Spinal cord (tissue), 10 donors: ENCODE measurements around the gene OR51I2. TPM values are rescaled to one million over a fixed set of nuclear protein-coding genes. Genes with fewer than 3 reads are reported as not detected.

Source experiments
- DNase-seq, 6 donors: peaks; one replicate each; pipeline versions ENCODE4 v3.0.0 to v3.0.0-alpha.2; 2013 to 2015; ENCODE audit warnings: low spot score in 6 of 6, low read depth in 4 of 6
- H3K27ac ChIP-seq: one replicate; pipeline ENCODE4 v1.5.1; 2013; ENCODE audit warnings: low read depth, low read length, control low read depth
- H3K27me3 ChIP-seq: one replicate; pipeline ENCODE4 v1.6.1; 2013; ENCODE audit warnings: low read length; ENCODE audit not compliant: control insufficient read depth, insufficient read depth
- H3K36me3 ChIP-seq: one replicate; pipeline ENCODE4 v1.6.1; 2013; ENCODE audit warnings: low read length; ENCODE audit not compliant: control insufficient read depth, insufficient read depth
- H3K4me1 ChIP-seq: one replicate; pipeline ENCODE4 v1.6.1; 2013; ENCODE audit warnings: low read length; ENCODE audit not compliant: control insufficient read depth, insufficient read depth
- H3K4me3 ChIP-seq: one replicate; pipeline ENCODE4 v1.5.1; 2013; ENCODE audit warnings: low read depth, low read length, control low read depth
- H3K9me3 ChIP-seq: one replicate; pipeline ENCODE4 v1.6.1; 2013; ENCODE audit warnings: low read length; ENCODE audit not compliant: control insufficient read depth, insufficient read depth
- WGBS: methylation state at CpG from one replicate; pipeline ENCODE4 v1.1.5; 2013; ENCODE audit warnings: missing lambda C conversion rate; ENCODE audit not compliant: insufficient coverage; 5-methylcytosine and 5-hydroxymethylcytosine counted together
- polyA plus RNA-seq, 2 donors: library from polyadenylated mRNA; unstranded; fragments of 120-200 nt; gene quantifications; one replicate each; pipeline ENCODE4 v1.2.1, GENCODE V29; 2013; ENCODE audit not compliant: insufficient read length in 2 of 2
- total RNA-seq, 2 donors: library from RNA; depleted of rRNA in 1 of 2; stranded (reverse); fragments of 120-200 nt in 1 of 2; fragments of >200 nt in 1 of 2; gene quantifications; one replicate each; pipeline versions ENCODE4 v1.2.3 to v1.2.4, GENCODE V29; 2013 to 2014
- donor health status: healthy.

OR51I2 gene
- total and polyA plus RNA-seq, 4 donors: not detected

DNA sequence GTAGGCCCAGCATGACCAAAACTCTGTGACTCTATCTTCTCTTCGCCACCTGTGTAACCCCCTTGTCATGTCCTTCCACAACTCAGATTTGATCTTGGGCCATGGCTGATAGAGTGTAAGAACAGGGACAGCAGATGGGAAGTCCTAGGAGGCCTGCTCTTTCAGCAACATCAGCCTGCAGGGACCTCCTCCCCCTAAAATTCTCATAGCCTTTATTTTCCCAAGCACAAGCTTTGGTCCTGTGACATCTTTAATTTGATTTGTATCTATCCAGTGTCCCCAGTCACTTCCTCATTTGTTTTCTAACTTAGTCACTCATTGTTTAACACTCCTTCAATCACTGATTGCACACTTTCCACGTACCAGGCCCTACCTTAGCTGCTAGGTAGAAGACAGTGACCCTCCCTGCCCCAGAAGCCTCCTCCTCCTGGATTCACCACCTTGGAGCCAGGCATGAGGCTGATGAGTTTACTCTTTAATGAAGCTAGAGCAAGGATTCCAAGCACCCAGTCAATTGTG is 55.3 kb downstream of the OR51I2 start:
- no peak overlapping the region for H3K27ac ChIP-seq
- no peak overlapping the region for H3K4me3 ChIP-seq
- no peaks in the 10 kb centered on the region for H3K4me1 ChIP-seq
- no peaks in the 10 kb centered on the region for H3K9me3 ChIP-seq
- H3K27me3 ChIP-seq: no peaks in the 10 kb centered on the region
- 80% methylated on average over 1 of the region's 2 CpGs for WGBS
- DNase-seq: no peak
- no peaks in the 10 kb centered on the region for H3K36me3 ChIP-seq

DNA sequence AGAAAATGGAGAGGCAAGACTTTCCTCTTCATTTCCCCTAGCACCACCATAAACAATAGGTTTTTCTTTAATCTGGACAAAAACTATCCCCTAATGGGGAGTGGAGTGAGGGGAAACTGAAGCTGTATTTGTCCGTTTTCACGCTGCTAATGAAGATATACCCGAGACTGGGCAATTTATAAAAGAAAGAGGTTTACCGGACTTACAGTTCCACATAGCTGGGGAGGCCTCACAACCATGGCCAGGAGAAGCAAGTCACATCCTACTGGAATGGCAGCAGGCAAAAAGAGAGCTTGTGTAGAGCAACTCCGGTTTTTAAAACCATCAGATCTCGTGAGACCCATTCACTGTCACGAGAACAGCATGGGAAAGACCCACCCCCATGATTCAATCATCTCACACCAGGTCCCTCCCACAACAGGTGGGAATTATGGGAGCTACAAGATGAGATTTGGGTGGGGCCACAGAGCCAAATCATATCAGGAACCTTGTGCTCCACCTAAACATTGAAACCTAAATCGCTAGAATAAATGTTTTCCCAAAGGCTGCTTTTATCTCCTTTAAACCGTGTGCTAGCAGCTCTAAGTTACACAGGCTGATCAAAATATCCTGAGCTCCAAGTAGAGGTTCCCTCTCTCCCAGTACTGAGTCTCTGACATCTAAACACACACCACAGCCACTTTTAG is 56.4 kb downstream of the OR51I2 start:
- H3K27ac ChIP-seq: no peak overlapping the region

More for the DNA sequence above, 56.4 kb downstream of the OR51I2 start:
- DNase-seq: no peak
- H3K36me3 ChIP-seq: no peaks in the 10 kb centered on the region
- H3K4me1 ChIP-seq: no peaks in the 10 kb centered on the region
- no peak overlapping the region for H3K4me3 ChIP-seq
- no peaks in the 10 kb centered on the region for H3K27me3 ChIP-seq
- 93% methylated on average over 6 of the region's 9 CpGs for WGBS
- H3K9me3 ChIP-seq: no peaks in the 10 kb centered on the region

Other genes with a start within 250 kb of the OR51I2 start
- gene OR51V1, start 248.6 kb upstream of the OR51I2 start, total RNA-seq: not detected
- gene OR51V1, start 248.6 kb upstream of the OR51I2 start, polyA plus RNA-seq: not detected
- gene HBB, start 222.3 kb upstream of the OR51I2 start, total RNA-seq: 1,000 to 10,000 TPM; 1,170 to 2,002 TPM
- 100 to 1,000 TPM; 132 to 148 TPM for gene HBB, start 222.3 kb upstream of the OR51I2 start, polyA plus RNA-seq
- gene HBD, start 214.8 kb upstream of the OR51I2 start, total RNA-seq: 1 to 10 TPM in 1 of 2 donors, under 1 TPM in 1; 0.17 to 1.2 TPM
- not detected for gene HBD, start 214.8 kb upstream of the OR51I2 start, polyA plus RNA-seq
- 1,000 to 10,000 TPM in 1 of 2 donors, 100 to 1,000 TPM in 1; 286 to 1,550 TPM for gene HBG1, start 199.5 kb upstream of the OR51I2 start, total RNA-seq
- gene HBG1, start 199.5 kb upstream of the OR51I2 start, polyA plus RNA-seq: 10 to 100 TPM in 1 of 2 donors, 1 to 10 TPM in 1; 8.9 to 10.7 TPM
- over 10,000 TPM; 12,245 to 14,331 TPM for gene HBG2, start 194.5 kb upstream of the OR51I2 start, total RNA-seq
- 1,000 to 10,000 TPM; 2,225 to 2,582 TPM for gene HBG2, start 194.5 kb upstream of the OR51I2 start, polyA plus RNA-seq
- 10 to 100 TPM; 14.4 to 30.5 TPM for gene HBE1, start 179.4 kb upstream of the OR51I2 start, total RNA-seq
- gene HBE1, start 179.4 kb upstream of the OR51I2 start, polyA plus RNA-seq: 1 to 10 TPM; 9.2 to 9.3 TPM
- under 1 TPM in 1 of 2 donors, not detected in 1; 0.17 TPM for gene OR51B4, start 147.4 kb upstream of the OR51I2 start, total RNA-seq
- not detected for gene OR51B4, start 147.4 kb upstream of the OR51I2 start, polyA plus RNA-seq
- under 1 TPM; 0.20 to 0.22 TPM for gene OR51B2, start 125.0 kb upstream of the OR51I2 start, total RNA-seq
- gene OR51B2, start 125.0 kb upstream of the OR51I2 start, polyA plus RNA-seq: not detected
- 1 to 10 TPM in 1 of 2 donors, under 1 TPM in 1; 0.99 to 1.7 TPM for gene OR51B5, start 105.8 kb upstream of the OR51I2 start, total RNA-seq
- gene OR51B5, start 105.8 kb upstream of the OR51I2 start, polyA plus RNA-seq: under 1 TPM in 1 of 2 donors, not detected in 1; 0.33 TPM
- not detected for gene OR51B6, start 97.8 kb upstream of the OR51I2 start, total RNA-seq
- gene OR51B6, start 97.8 kb upstream of the OR51I2 start, polyA plus RNA-seq: not detected
- gene OR51M1, start 65.5 kb upstream of the OR51I2 start, total RNA-seq: not detected
- not detected for gene OR51M1, start 65.5 kb upstream of the OR51I2 start, polyA plus RNA-seq
- not detected for gene OR51Q1, start 27.2 kb upstream of the OR51I2 start, total RNA-seq
- gene OR51Q1, start 27.2 kb upstream of the OR51I2 start, polyA plus RNA-seq: not detected
- under 1 TPM in 1 of 2 donors, not detected in 1; 0.28 TPM for gene OR51I1, start 7.8 kb upstream of the OR51I2 start, total RNA-seq
- gene OR51I1, start 7.8 kb upstream of the OR51I2 start, polyA plus RNA-seq: not detected
- not detected for gene OR52D1, start 39.4 kb downstream of the OR51I2 start, total RNA-seq
- gene OR52D1, start 39.4 kb downstream of the OR51I2 start, polyA plus RNA-seq: not detected
- under 1 TPM; 0.10 to 0.39 TPM for gene UBQLN3, start 60.6 kb downstream of the OR51I2 start, total RNA-seq
- not detected for gene UBQLN3, start 60.6 kb downstream of the OR51I2 start, polyA plus RNA-seq
- gene UBQLNL, start 67.4 kb downstream of the OR51I2 start, total RNA-seq: under 1 TPM; 0.30 to 0.55 TPM
- under 1 TPM; 0.33 to 0.59 TPM for gene UBQLNL, start 67.4 kb downstream of the OR51I2 start, polyA plus RNA-seq
- under 1 TPM; 0.40 to 0.55 TPM for gene OR52H1, start 99.2 kb downstream of the OR51I2 start, total RNA-seq
- not detected for gene OR52H1, start 99.2 kb downstream of the OR51I2 start, polyA plus RNA-seq
- gene OR52B6, start 131.6 kb downstream of the OR51I2 start, total RNA-seq: not detected
- gene OR52B6, start 131.6 kb downstream of the OR51I2 start, polyA plus RNA-seq: not detected
- gene TRIM6, start 147.3 kb downstream of the OR51I2 start, total RNA-seq: 1 to 10 TPM; 3.3 to 4.3 TPM
- gene TRIM6, start 147.3 kb downstream of the OR51I2 start, polyA plus RNA-seq: 1 to 10 TPM; 1.1 to 1.7 TPM
- gene TRIM34, start 175.7 kb downstream of the OR51I2 start, total RNA-seq: 10 to 100 TPM in 1 of 2 donors, 1 to 10 TPM in 1; 6.6 to 15.1 TPM
- 1 to 10 TPM; 3.5 to 4.4 TPM for gene TRIM34, start 175.7 kb downstream of the OR51I2 start, polyA plus RNA-seq
- gene TRIM5, start 235.8 kb downstream of the OR51I2 start, total RNA-seq: 10 to 100 TPM; 15.3 to 25.5 TPM
- 10 to 100 TPM; 10.4 to 12.3 TPM for gene TRIM5, start 235.8 kb downstream of the OR51I2 start, polyA plus RNA-seq
- gene TRIM22, start 240.5 kb downstream of the OR51I2 start, total RNA-seq: 10 to 100 TPM; 25.3 to 26.0 TPM
- gene TRIM22, start 240.5 kb downstream of the OR51I2 start, polyA plus RNA-seq: 10 to 100 TPM; 11.8 to 14.5 TPM